K562 (cell line): ENCODE measurements around the gene SLC6A1. TPM values are rescaled to one million over a fixed set of nuclear protein-coding genes. Genes with fewer than 3 reads are reported as not detected.

Experiments
- ATAC-seq: fragments of 200-7000 bp; cut with Tn5 transposase; 3 replicates; pipeline ENCODE4 v1.9.1; 2020; ENCODE audit warnings: moderate library complexity
- BruUV-seq: library from RNA; stranded (reverse); fragments of 400-500 nt; replicated peaks from 2 replicates; lab custom pipeline; 2021; lab: Mats Ljungman, UMichigan
- CTCF ChIA-PET: fragments of 300-600 bp; formaldehyde crosslinking; extraction: SDS; loops from one replicate; lab custom pipeline; 2021; ENCODE audit warnings: low intra/inter-chr PET ratio; lab: Yijun Ruan, JAX
- POLR2A ChIA-PET: fragments of 300-600, 350-650 bp; sonication (Branson Sonifier 250); formaldehyde crosslinking; extraction: SDS; loops from one replicate; lab custom pipeline; 2021; ENCODE audit warnings: antibody characterized with exemption, inconsistent platforms; lab: Yijun Ruan, JAX
- DNase-seq, 4 experiments: peaks; one replicate each; pipeline versions ENCODE4 v3.0.0 to v3.0.0-alpha.2; 2011 to 2018; ENCODE audit warnings: low spot score in 3 of 4, mixed read lengths in 3 of 4; ENCODE audit errors: extremely low read depth in 1 of 4
- FAIRE-seq: peaks from 2 replicates; lab custom pipeline; 2011; peaks lifted over from hg19 to GRCh38; lab: Jason Lieb, UNC
- H2AFZ ChIP-seq: 2 replicates; pipeline ENCODE4 v1.6.0; 2011; ENCODE audit warnings: low read depth, low read length, control low read depth, inconsistent platforms
- H3K27ac ChIP-seq: fragments of 200-600 bp; 3 replicates; pipeline ENCODE4 v1.8.0; 2011; ENCODE audit warnings: low read depth, mild to moderate bottlenecking, control low read depth, inconsistent platforms, low read length, moderate library complexity, mixed read lengths; ENCODE audit errors: extremely low read depth
- H3K27me3 ChIP-seq, 2 experiments: fragments of 300-600 bp in 1 of 2; 2 replicates in 1 of 2; 3 replicates in 1 of 2; pipeline versions ENCODE4 v1.6.0 to v1.8.0; 2011; ENCODE audit warnings: inconsistent platforms in 2 of 2, low read length in 2 of 2, mild to moderate bottlenecking in 1 of 2, mixed read lengths in 1 of 2, moderate library complexity in 1 of 2; ENCODE audit not compliant: control insufficient read depth in 2 of 2, insufficient read depth in 2 of 2
- H3K36me3 ChIP-seq: fragments of 300-600 bp; 3 replicates; pipeline ENCODE4 v1.8.0; 2011; ENCODE audit warnings: mild to moderate bottlenecking, low read length, inconsistent platforms; ENCODE audit not compliant: control insufficient read depth, insufficient read depth
- H3K4me1 ChIP-seq, 2 experiments: fragments of 200-600 bp in 1 of 2; replicated peaks in 1 of 2; 2 replicates in 1 of 2; 3 replicates in 1 of 2; pipeline versions ENCODE4 v1.5.1 to v1.8.0; 2011; ENCODE audit warnings: inconsistent platforms in 2 of 2, low read length in 2 of 2, mild to moderate bottlenecking in 1 of 2, mixed read lengths in 1 of 2, moderate library complexity in 1 of 2; ENCODE audit not compliant: control insufficient read depth in 2 of 2, insufficient read depth in 2 of 2
- H3K4me2 ChIP-seq: 2 replicates; pipeline ENCODE4 v1.6.1; 2011; ENCODE audit warnings: low read length, control low read depth, inconsistent platforms, mixed read lengths; ENCODE audit not compliant: insufficient read depth
- H3K4me3 ChIP-seq: fragments of 200-600 bp; sonication (generic), shearing (Covaris generic); 2 replicates; pipeline ENCODE4 v1.5.1; 2016; ENCODE audit warnings: control low read depth, inconsistent platforms
- H3K79me2 ChIP-seq: fragments of 200-600 bp; 3 replicates; pipeline ENCODE4 v1.8.0; 2011; ENCODE audit warnings: low read length, inconsistent platforms; ENCODE audit not compliant: control insufficient read depth, insufficient read depth
- H3K9ac ChIP-seq, 2 experiments: 2 replicates each; pipeline versions ENCODE4 v1.6.0 to v1.6.1; 2011; ENCODE audit warnings: low read depth in 2 of 2, low read length in 2 of 2, control low read depth in 1 of 2, inconsistent platforms in 1 of 2, mild to moderate bottlenecking in 1 of 2, mixed read lengths in 1 of 2; ENCODE audit not compliant: insufficient read depth in 1 of 2
- H3K9me1 ChIP-seq: one replicate; pipeline ENCODE4 v1.6.0; 2011; ENCODE audit warnings: inconsistent platforms, mild to moderate bottlenecking, low read length, moderate library complexity; ENCODE audit not compliant: control insufficient read depth, insufficient read depth
- H3K9me3 ChIP-seq: replicated peaks from 2 replicates; pipeline ENCODE4 v1.5.1; 2011; ENCODE audit warnings: low read depth, low read length, inconsistent platforms; ENCODE audit not compliant: control insufficient read depth, insufficient read depth
- H4K20me1 ChIP-seq: replicated peaks from 2 replicates; pipeline ENCODE4 v1.6.1; 2011; ENCODE audit warnings: low read length, inconsistent platforms, mixed read lengths; ENCODE audit not compliant: control insufficient read depth, insufficient read depth
- ARID2 ChIP-seq: fragments of 450-650 bp; IDR thresholded peaks from 2 replicates; pipeline ENCODE4 v1.6.1; 2017; ENCODE audit warnings: antibody characterized with exemption, mild to moderate bottlenecking
- ILK ChIP-seq: fragments of 450-650 bp; IDR thresholded peaks from 2 replicates; pipeline ENCODE4 v1.6.1; 2016; ENCODE audit warnings: missing genetic modification characterization, low read depth, mild to moderate bottlenecking, missing compliant biosample characterization, moderate library complexity, borderline replicate concordance
- TEAD2 ChIP-seq: fragments of 450-650 bp; IDR thresholded peaks from 2 replicates; pipeline ENCODE4 v1.6.1; 2016; ENCODE audit warnings: missing genetic modification characterization, control low read depth, missing compliant biosample characterization
- WGBS: fragments of 100-300 bp; shearing (Covaris generic); methylation state at CpG from one replicate; pipeline ENCODE4 v1.1.6; 2016; ENCODE audit warnings: low coverage, mixed read lengths; ENCODE audit not compliant: insufficient coverage; ENCODE audit errors: missing lambda C conversion rate; 5-methylcytosine and 5-hydroxymethylcytosine counted together
- in situ Hi-C: fragments of 300-500 bp; cut with MboI; formaldehyde crosslinking; loops from 4 replicates; pipeline ENCODE4 v1.15.0; 2018; ENCODE audit warnings: inconsistent platforms, mixed read lengths
- intact Hi-C: fragments of 100-400 bp; cut with micrococcal nuclease; formaldehyde crosslinking; loops from 2 replicates; pipeline ENCODE4 v1.14.2; 2022
- polyA plus RNA-seq, 8 experiments: library from polyadenylated mRNA; depleted of rRNA in 4 of 8; stranded (reverse) in 5 of 8; unstranded in 3 of 8; fragments of >200 nt; fragmentation: Nextera tagmentation in 2 of 8; fragmentation: Illumina TruSeq in 1 of 8; extraction: Ambion mirVana in 2 of 8; extraction: Trizol in 1 of 8; gene quantifications; 2 replicates each; pipeline versions ENCODE4 v1.2.1 to v1.2.3, GENCODE V29; 2011 to 2014; ENCODE audit warnings: inconsistent platforms in 1 of 8, missing spikeins in 1 of 8
- total RNA-seq, 7 experiments: library from RNA; depleted of rRNA in 6 of 7; stranded (reverse); fragments of >200 nt in 6 of 7; fragmentation: Illumina TruSeq in 2 of 7; extraction: Trizol in 2 of 7; gene quantifications; 2 replicates each; pipeline versions ENCODE4 v1.2.1 to v1.2.3, GENCODE V29; 2011 to 2021; ENCODE audit warnings: low replicate concordance in 1 of 7
- TF ChIP-seq, protein P1 (sequence below), 3 experiments: IDR thresholded peaks in 2 of 3; conservative IDR thresholded peaks in 1 of 3; 2 replicates each; pipeline ENCODE4 v1.5.1; 2011 to 2012; ENCODE audit warnings: low read length in 3 of 3, mild to moderate bottlenecking in 3 of 3, control low read depth in 2 of 3, improper control_type of control experiment in 1 of 3, inconsistent platforms in 1 of 3, low read depth in 1 of 3, mixed read lengths in 1 of 3, moderate library complexity in 1 of 3; ENCODE audit not compliant: insufficient read depth in 2 of 3
- TF ChIP-seq, protein P2 (sequence below): sonication (generic); formaldehyde crosslinking; IDR thresholded peaks from 2 replicates; pipeline ENCODE4 v1.8.0; 2022; ENCODE audit warnings: mild to moderate bottlenecking, missing genetic modification reagents
- TF ChIP-seq, protein P3 (sequence below), 2 experiments: fragments of 450-650 bp; IDR thresholded peaks; 2 replicates each; pipeline ENCODE4 v1.6.1; 2016; ENCODE audit warnings: mild to moderate bottlenecking in 2 of 2, borderline replicate concordance in 1 of 2, low read depth in 1 of 2, moderate library complexity in 1 of 2
- TF ChIP-seq, protein P4 (sequence below): fragments of 250-450 bp; sonication (Bioruptor Pico); IDR thresholded peaks from 2 replicates; pipeline ENCODE4 v1.5.1; 2021; ENCODE audit warnings: mild to moderate bottlenecking

Gene SLC6A1
- total and polyA plus RNA-seq, 9 of the 15 experiments (the other 6 are each of a cell fraction or from before 2014, with no cell fraction given) = not detected

DNA sequence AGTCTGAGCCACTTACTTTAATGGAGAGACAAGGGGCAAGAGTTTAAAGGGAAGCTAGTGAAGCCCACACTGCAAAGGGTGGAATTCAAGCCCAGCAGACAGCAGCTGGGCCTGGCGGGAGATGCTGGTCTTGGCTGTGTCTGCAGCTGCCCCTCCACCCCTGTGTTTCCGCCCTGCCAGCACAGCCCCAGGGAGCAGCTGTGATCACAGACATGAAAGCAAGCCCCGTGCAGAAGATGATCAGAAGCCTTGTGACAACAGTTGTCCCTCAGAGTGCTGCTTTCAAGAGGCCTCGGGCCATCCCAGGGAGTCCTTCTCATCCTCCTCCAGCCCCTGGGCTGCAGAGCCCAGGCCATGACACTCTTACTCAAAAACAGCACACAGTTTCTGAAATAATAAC is 24.1 kb upstream of the SLC6A1 start:
- no peak for DNase-seq
- no peak overlapping the region for H3K4me3 ChIP-seq
- no peaks in the 10 kb centered on the region for H3K79me2 ChIP-seq
- ATAC-seq = no peak
- H3K4me2 ChIP-seq = no peak overlapping the region
- WGBS = 0% methylated on average over 4 of the region's 4 CpGs
- in situ Hi-C loops = no loop called here
- no peak overlapping the region for H3K27ac ChIP-seq
- FAIRE-seq = no peak
- H3K9me1 ChIP-seq = no peaks in the 10 kb centered on the region
- peaks cover 0 to 19% of the 10 kb centered on the region in 2 experiments; a peak in 2 of 5 replicates for H3K27me3 ChIP-seq
- intact Hi-C loops = no loop called here
- no peaks in the 10 kb centered on the region for H3K4me1 ChIP-seq
- POLR2A ChIA-PET = no interaction called here
- no peaks in the 10 kb centered on the region for H3K36me3 ChIP-seq
- no peak overlapping the region for H2AFZ ChIP-seq
- H3K9me3 ChIP-seq = no peaks in the 10 kb centered on the region
- CTCF ChIA-PET = no interaction called here
- H3K9ac ChIP-seq = no peak overlapping the region
- BruUV-seq = no TSS peak
- H4K20me1 ChIP-seq = peaks cover 14% of the 10 kb centered on the region
- TF ChIP-seq ARID2 (no peak), ILK (tag) (no peak), TEAD2 (tag) (no peak)
- TF ChIP-seq, protein P1, sequence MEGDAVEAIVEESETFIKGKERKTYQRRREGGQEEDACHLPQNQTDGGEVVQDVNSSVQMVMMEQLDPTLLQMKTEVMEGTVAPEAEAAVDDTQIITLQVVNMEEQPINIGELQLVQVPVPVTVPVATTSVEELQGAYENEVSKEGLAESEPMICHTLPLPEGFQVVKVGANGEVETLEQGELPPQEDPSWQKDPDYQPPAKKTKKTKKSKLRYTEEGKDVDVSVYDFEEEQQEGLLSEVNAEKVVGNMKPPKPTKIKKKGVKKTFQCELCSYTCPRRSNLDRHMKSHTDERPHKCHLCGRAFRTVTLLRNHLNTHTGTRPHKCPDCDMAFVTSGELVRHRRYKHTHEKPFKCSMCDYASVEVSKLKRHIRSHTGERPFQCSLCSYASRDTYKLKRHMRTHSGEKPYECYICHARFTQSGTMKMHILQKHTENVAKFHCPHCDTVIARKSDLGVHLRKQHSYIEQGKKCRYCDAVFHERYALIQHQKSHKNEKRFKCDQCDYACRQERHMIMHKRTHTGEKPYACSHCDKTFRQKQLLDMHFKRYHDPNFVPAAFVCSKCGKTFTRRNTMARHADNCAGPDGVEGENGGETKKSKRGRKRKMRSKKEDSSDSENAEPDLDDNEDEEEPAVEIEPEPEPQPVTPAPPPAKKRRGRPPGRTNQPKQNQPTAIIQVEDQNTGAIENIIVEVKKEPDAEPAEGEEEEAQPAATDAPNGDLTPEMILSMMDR (IDR thresholded peaks at IDR 0.05 in 2 of 3, conservative IDR thresholded peaks at IDR 0.05 in 1 of 3; ENCODE audit: insufficient read depth in 2 of 3, low read depth in 1 of 3, low read length in 3 of 3) = no peak
- TF ChIP-seq, protein P2, sequence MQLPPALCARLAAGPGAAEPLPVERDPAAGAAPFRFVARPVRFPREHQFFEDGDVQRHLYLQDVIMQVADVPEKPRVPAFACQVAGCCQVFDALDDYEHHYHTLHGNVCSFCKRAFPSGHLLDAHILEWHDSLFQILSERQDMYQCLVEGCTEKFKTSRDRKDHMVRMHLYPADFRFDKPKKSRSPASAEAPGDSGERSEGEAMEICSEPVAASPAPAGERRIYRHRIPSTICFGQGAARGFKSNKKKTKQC (CRISPR knock-in tag) = no peak
- TF ChIP-seq, protein P3, sequence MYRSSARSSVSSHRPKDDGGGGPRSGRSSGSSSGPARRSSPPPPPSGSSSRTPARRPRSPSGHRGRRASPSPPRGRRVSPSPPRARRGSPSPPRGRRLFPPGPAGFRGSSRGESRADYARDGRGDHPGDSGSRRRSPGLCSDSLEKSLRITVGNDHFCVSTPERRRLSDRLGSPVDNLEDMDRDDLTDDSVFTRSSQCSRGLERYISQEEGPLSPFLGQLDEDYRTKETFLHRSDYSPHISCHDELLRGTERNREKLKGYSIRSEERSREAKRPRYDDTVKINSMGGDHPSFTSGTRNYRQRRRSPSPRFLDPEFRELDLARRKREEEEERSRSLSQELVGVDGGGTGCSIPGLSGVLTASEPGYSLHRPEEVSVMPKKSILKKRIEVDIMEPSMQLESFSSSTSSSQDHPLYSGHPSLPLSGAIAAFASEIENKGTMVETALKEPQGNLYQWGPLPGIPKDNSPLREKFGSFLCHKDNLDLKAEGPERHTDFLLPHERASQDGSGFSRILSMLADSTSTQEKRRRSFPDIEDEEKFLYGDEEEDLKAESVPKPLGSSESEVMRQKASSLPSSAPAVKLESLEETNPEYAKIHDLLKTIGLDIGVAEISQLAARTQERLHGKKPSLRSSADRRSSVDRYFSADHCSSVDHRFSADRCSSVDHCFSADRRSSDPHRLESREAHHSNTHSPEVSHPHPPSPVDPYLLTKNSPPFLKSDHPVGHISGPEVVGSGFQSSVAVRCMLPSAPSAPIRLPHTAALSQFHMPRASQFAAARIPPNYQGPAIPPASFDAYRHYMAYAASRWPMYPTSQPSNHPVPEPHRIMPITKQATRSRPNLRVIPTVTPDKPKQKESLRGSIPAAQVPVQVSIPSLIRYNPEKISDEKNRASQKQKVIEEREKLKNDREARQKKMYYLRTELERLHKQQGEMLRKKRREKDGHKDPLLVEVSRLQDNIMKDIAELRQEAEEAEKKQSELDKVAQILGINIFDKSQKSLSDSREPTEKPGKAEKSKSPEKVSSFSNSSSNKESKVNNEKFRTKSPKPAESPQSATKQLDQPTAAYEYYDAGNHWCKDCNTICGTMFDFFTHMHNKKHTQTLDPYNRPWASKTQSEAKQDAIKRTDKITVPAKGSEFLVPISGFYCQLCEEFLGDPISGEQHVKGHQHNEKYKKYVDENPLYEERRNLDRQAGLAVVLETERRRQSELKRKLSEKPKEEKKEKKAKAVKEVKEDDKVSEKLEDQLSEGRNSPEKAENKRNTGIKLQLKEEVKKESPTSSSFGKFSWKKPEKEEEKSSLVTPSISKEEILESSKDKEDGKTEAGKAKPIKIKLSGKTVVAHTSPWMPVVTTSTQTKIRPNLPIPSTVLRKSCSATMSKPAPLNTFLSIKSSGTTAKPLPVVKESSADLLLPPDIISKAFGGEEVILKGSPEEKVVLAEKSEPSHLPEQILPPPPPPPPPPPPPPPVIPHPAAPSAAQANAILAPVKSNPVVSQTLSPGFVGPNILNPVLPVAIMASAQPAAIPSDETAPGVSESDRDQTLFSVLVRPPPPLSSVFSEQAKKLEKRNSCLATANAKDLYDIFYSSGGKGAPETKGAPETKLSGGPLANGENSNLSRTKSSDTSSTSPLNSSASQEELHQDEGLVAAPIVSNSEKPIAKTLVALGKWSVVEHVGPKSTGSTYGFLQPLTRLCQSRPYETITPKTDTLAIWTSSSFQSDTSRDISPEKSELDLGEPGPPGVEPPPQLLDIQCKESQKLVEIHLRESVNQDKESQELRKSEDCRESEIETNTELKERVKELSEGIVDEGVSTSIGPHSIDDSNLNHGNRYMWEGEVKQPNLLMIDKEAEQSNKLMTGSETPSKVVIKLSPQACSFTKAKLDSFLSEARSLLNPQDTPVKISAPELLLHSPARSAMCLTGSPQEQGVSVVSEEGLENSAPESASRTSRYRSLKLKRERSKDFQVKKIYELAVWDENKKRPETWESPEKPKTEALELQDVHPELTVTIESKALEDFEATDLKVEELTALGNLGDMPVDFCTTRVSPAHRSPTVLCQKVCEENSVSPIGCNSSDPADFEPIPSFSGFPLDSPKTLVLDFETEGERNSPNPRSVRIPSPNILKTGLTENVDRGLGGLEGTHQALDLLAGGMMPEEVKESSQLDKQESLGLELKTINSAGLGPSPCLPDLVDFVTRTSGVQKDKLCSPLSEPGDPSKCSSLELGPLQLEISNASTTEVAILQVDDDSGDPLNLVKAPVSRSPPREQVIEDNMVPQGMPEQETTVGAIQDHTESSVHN (IDR thresholded peaks at IDR 0.05; ENCODE audit: borderline replicate concordance in 1 of 2, low read depth in 1 of 2) = no peak
- TF ChIP-seq, protein P4, sequence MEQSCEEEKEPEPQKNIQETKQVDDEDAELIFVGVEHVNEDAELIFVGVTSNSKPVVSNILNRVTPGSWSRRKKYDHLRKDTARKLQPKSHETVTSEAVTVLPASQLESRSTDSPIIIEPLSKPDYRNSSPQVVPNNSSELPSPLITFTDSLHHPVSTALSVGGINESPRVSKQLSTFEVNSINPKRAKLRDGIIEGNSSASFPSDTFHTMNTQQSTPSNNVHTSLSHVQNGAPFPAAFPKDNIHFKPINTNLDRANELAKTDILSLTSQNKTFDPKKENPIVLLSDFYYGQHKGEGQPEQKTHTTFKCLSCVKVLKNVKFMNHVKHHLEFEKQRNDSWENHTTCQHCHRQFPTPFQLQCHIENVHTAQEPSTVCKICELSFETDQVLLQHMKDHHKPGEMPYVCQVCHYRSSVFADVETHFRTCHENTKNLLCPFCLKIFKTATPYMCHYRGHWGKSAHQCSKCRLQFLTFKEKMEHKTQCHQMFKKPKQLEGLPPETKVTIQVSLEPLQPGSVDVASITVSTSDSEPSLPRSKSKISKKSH (CRISPR knock-in tag) = no peak
